Ureter (tissue), 1 donor: Measurements from ENCODE around the gene SLC22A7. TPM values are rescaled to one million over a fixed set of nuclear protein-coding genes. Genes with fewer than 3 reads are reported as not detected.

ENCODE experiments used
- DNase-seq: peaks from one replicate; pipeline ENCODE4 v3.0.0-alpha.2; 2020; ENCODE audit warnings: low spot score
- total RNA-seq: library from RNA; stranded (reverse); gene quantifications from one replicate; pipeline ENCODE4 v1.2.4, GENCODE V29; 2023
- donor health status: DM: yes; HTN: yes; CAD: no.

Gene SLC22A7
- total RNA-seq, 1 donor from 2014 or later, result not detected

GRCh38 chr6:43283514-43283901, 14.6 kb upstream of the SLC22A7 start:
- no peak for DNase-seq

- DNase-seq, result no peak
Observed at GRCh38 chr6:43283905-43284304, 14.2 kb upstream of the SLC22A7 start.

GRCh38 chr6:43284991-43285781, 12.9 kb upstream of the SLC22A7 start:
- no peak for DNase-seq

GRCh38 chr6:43285832-43286231, 12.2 kb upstream of the SLC22A7 start:
- DNase-seq, result no peak

- DNase-seq, result no peak
Observed at GRCh38 chr6:43286456-43286979, 11.5 kb upstream of the SLC22A7 start.

- no peak for DNase-seq
Observed at GRCh38 chr6:43286980-43287716, 10.9 kb upstream of the SLC22A7 start.

GRCh38 chr6:43287717-43288679, 10.1 kb upstream of the SLC22A7 start:
- DNase-seq, result no peak

- DNase-seq, result no peak
Observed at GRCh38 chr6:43290339-43290904, 7.6 kb upstream of the SLC22A7 start.

- DNase-seq, result no peak
Observed at GRCh38 chr6:43290905-43291355, 7.1 kb upstream of the SLC22A7 start.

- DNase-seq, result no peak
Observed at GRCh38 chr6:43291708-43292107, 6.4 kb upstream of the SLC22A7 start.

DNA sequence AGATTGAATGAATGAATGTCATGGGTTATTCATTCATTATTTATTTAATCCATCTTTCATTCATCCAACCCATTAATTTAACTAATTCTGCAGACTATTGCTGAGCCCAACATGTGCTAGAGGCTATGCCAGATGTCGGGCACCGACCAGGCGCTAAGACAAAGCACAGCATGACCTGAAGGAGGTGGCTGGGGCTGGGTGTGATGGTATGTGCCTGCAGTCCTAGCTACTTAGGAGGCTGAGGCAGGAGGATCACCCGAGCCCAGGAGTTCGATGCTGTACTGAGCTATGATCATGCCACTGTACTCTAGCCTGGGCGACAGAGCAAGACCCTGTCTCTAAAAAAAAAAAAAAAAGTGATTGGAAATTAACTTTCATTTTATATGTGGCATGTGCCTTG, 5.7 kb upstream of the SLC22A7 start:
- DNase-seq, result no peak

DNA sequence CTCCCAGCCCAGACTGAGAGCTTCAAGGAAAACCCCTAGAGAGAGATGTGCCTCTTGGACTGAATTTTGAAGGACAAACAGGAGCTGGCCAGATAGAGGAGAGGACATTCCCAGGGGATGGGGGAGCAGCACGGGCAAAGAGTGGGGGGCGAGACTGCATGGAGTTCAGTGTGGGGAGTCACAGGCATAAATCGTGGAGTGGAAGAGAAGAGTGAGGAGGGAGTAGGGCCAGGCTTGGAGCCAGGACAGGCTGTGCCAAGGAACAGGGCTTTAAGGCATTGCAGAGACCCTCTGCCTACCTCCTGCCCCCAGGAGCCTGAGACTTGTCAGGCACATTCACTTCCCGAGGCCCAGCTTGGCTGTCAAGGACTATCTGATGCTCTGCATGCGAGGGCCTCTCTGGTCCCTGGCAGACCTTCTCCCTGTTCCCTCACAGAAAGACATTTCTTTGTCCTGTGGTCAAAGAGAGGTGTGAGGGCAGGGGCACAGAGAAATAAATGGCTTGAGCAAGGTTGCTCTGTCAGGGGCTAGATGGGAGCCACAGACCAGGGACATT, 5.2 kb upstream of the SLC22A7 start:
- DNase-seq, result no peak

GRCh38 chr6:43293698-43294097, 4.4 kb upstream of the SLC22A7 start:
- no peak for DNase-seq

- DNase-seq, result no peak
Observed at GRCh38 chr6:43294536-43294935, 3.5 kb upstream of the SLC22A7 start.

- no peak for DNase-seq
Observed at GRCh38 chr6:43295456-43295855, 2.6 kb upstream of the SLC22A7 start.

DNA sequence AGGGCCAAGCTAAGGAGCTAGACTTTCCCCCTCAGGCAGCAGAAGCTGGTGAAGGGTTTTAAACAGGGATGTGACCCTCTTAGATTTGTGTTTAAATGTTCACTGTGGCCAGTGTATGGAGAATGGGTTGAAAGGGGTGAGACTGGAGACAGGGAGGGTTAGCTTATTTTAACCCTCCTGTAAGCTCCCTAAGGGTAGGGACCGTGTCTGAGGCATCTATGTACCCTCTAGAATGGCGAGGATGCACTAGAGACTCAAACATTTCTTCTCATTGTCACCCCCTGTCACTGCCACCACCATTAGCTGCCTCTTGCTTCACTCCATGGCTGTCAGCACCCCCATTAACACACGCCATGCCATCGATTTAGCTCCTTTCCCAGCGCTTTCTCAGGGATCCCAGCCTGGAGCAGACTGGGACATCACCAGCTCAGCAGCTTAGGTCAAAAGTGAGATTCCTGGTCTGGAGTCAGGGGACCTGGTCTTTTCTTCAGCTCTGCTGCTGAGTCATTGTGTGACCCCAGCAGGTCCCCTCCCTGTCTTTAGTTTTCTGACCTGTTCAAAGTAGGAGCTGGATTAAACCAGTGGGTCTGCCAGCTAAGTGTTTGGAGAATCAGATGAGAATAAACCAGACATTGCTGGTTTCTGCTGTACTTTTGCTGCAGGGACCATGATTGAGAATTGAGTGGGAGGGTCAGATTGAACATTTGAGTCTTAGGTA, 1.1 kb upstream of the SLC22A7 start:
- DNase-seq, result no peak

GRCh38 chr6:43298565-43299337, 691 bp downstream of the SLC22A7 start:
- no peak for DNase-seq

GRCh38 chr6:43299338-43300293, 1.6 kb downstream of the SLC22A7 start:
- DNase-seq, result no peak
